Effector memory CD4-positive, alpha-beta T cell (primary cell): ENCODE measurements around the gene WDR93.

ENCODE experiments used
- DNase-seq, 3 donors: peaks; one replicate each; pipeline ENCODE4 v3.0.0-alpha.2; 2020
- H3K27ac ChIP-seq: 2 replicates; pipeline ENCODE4 v1.7.0; 2013; ENCODE audit warnings: mild to moderate bottlenecking, low read length, moderate library complexity; ENCODE audit not compliant: insufficient read depth, poor library complexity, severe bottlenecking
- H3K27me3 ChIP-seq: replicated peaks from 2 replicates; pipeline ENCODE4 v1.7.0; 2013; ENCODE audit warnings: mild to moderate bottlenecking, low read length; ENCODE audit not compliant: insufficient read depth, control insufficient read depth, poor library complexity, severe bottlenecking
- H3K36me3 ChIP-seq: 2 replicates; pipeline ENCODE4 v1.7.0; 2013; ENCODE audit warnings: mild to moderate bottlenecking, low read length, moderate library complexity; ENCODE audit not compliant: control insufficient read depth, insufficient read depth
- H3K4me1 ChIP-seq: 2 replicates; pipeline ENCODE4 v1.7.0; 2013; ENCODE audit warnings: low read length, mild to moderate bottlenecking; ENCODE audit not compliant: control insufficient read depth, insufficient read depth, poor library complexity, severe bottlenecking
- H3K4me3 ChIP-seq: 2 replicates; pipeline ENCODE4 v1.7.0; 2013; ENCODE audit warnings: low read length, low read depth, mild to moderate bottlenecking; ENCODE audit not compliant: insufficient read depth, poor library complexity, severe bottlenecking
- H3K9me3 ChIP-seq: 2 replicates; pipeline ENCODE4 v1.7.0; 2013; ENCODE audit warnings: mild to moderate bottlenecking, low read length, moderate library complexity; ENCODE audit not compliant: control insufficient read depth

The WDR93 gene

GRCh38 chr15:89662893-89663626, 27.6 kb upstream of the WDR93 start:
- DNase-seq = no peak
- no peaks in the 10 kb centered on the region for H3K36me3 ChIP-seq
- no peaks in the 10 kb centered on the region for H3K9me3 ChIP-seq
- H3K4me1 ChIP-seq = peaks cover 4% of the 10 kb centered on the region
- no peak overlapping the region for H3K27ac ChIP-seq
- no peak overlapping the region for H3K4me3 ChIP-seq
- H3K27me3 ChIP-seq = no peaks in the 10 kb centered on the region

GRCh38 chr15:89664441-89665350, 25.9 kb upstream of the WDR93 start:
- H3K4me1 ChIP-seq = peaks cover 4% of the 10 kb centered on the region
- no peaks in the 10 kb centered on the region for H3K36me3 ChIP-seq
- H3K4me3 ChIP-seq = no peak overlapping the region
- H3K27ac ChIP-seq = no peak overlapping the region
- H3K9me3 ChIP-seq = no peaks in the 10 kb centered on the region
- no peaks in the 10 kb centered on the region for H3K27me3 ChIP-seq
- no peak for DNase-seq

GRCh38 chr15:89665449-89666181, 25.0 kb upstream of the WDR93 start:
- Histone ChIP-seq H3K4me1 (peaks cover 4% of the 10 kb centered on the region), H3K27ac (no peak overlapping the region), H3K27me3 (no peaks in the 10 kb centered on the region), H3K9me3 (no peaks in the 10 kb centered on the region), H3K36me3 (no peaks in the 10 kb centered on the region), H3K4me3 (no peak overlapping the region)
- DNase-seq = no peak

GRCh38 chr15:89666184-89666857, 24.3 kb upstream of the WDR93 start:
- Histone ChIP-seq H3K4me1 (peaks cover 4% of the 10 kb centered on the region), H3K27me3 (no peaks in the 10 kb centered on the region), H3K36me3 (no peaks in the 10 kb centered on the region), H3K4me3 (no peak overlapping the region), H3K9me3 (no peaks in the 10 kb centered on the region), H3K27ac (no peak overlapping the region)
- no peak for DNase-seq

GRCh38 chr15:89666858-89667705, 23.5 kb upstream of the WDR93 start:
- no peaks in the 10 kb centered on the region for H3K9me3 ChIP-seq

GRCh38 chr15:89667706-89667960, 23.0 kb upstream of the WDR93 start:
- peaks cover 4% of the 10 kb centered on the region for H3K4me1 ChIP-seq
- H3K9me3 ChIP-seq = no peaks in the 10 kb centered on the region
- H3K36me3 ChIP-seq = no peaks in the 10 kb centered on the region
- no peak overlapping the region for H3K4me3 ChIP-seq
- no peak overlapping the region for H3K27ac ChIP-seq
- H3K27me3 ChIP-seq = no peaks in the 10 kb centered on the region
- DNase-seq = no peak

More at GRCh38 chr15:89666858-89667705, 23.5 kb upstream of the WDR93 start:
- H3K36me3 ChIP-seq = no peaks in the 10 kb centered on the region
- no peaks in the 10 kb centered on the region for H3K27me3 ChIP-seq
- no peak overlapping the region for H3K27ac ChIP-seq
- no peak overlapping the region for H3K4me3 ChIP-seq
- no peak for DNase-seq
- H3K4me1 ChIP-seq = peaks cover 4% of the 10 kb centered on the region

GRCh38 chr15:89668171-89668570, 22.4 kb upstream of the WDR93 start:
- H3K9me3 ChIP-seq = no peaks in the 10 kb centered on the region
- DNase-seq = no peak
- no peak overlapping the region for H3K4me3 ChIP-seq
- H3K4me1 ChIP-seq = peaks cover 4% of the 10 kb centered on the region
- no peaks in the 10 kb centered on the region for H3K36me3 ChIP-seq
- no peaks in the 10 kb centered on the region for H3K27me3 ChIP-seq
- H3K27ac ChIP-seq = no peak overlapping the region

- no peak for DNase-seq
- no peaks in the 10 kb centered on the region for H3K9me3 ChIP-seq
- no peak overlapping the region for H3K27ac ChIP-seq
- no peaks in the 10 kb centered on the region for H3K36me3 ChIP-seq
- peaks cover 4% of the 10 kb centered on the region for H3K4me1 ChIP-seq
- no peaks in the 10 kb centered on the region for H3K27me3 ChIP-seq
- no peak overlapping the region for H3K4me3 ChIP-seq
Measured at GRCh38 chr15:89669309-89669865, 21.2 kb upstream of the WDR93 start.

GRCh38 chr15:89669941-89670340, 20.7 kb upstream of the WDR93 start:
- Histone ChIP-seq H3K4me1 (peaks cover 4% of the 10 kb centered on the region), H3K4me3 (no peak overlapping the region), H3K36me3 (no peaks in the 10 kb centered on the region), H3K9me3 (no peaks in the 10 kb centered on the region), H3K27ac (no peak overlapping the region), H3K27me3 (no peaks in the 10 kb centered on the region)
- DNase-seq = no peak
